ENCODE data around the gene SLC30A10.
"Not testable (repeated sequence)": the region's sequence is repeated elsewhere in the genome, so short reads cannot be mapped to it uniquely, and the experiment has no call there.

The SLC30A10 gene

DNA sequence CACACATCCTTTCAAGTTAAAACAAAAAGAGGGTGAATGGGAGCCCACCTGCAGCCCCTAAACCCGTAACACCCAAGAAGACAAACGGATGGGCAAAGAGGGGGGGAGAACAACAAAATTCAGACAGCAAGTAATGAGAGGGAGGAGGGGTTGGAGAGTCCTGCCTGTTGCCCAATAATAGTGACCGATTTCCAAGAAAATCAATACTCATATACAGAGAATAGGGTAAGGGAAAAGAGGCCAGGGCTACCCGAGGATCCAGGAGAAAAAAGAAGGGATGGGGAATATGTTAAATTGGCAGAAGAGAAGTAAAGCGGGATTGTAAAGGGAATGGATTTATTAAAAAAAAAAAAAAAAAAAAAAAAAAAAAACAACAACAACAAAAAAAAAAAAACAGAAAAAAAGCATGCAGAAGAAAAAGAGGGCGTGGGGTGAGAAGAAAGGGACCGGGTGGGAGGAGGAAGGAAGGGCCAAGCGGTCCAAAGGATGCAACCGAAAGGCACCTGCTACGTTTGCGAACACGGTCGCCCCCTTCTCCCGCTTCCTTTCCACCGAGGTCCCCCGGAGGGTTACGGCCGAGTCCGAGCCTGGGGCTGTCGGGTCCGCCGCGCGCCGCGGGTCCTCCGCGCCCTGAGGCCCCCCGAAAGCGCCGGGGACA lies 930 bp downstream of the SLC30A10 start:
- DNase-seq: no peak

DNA sequence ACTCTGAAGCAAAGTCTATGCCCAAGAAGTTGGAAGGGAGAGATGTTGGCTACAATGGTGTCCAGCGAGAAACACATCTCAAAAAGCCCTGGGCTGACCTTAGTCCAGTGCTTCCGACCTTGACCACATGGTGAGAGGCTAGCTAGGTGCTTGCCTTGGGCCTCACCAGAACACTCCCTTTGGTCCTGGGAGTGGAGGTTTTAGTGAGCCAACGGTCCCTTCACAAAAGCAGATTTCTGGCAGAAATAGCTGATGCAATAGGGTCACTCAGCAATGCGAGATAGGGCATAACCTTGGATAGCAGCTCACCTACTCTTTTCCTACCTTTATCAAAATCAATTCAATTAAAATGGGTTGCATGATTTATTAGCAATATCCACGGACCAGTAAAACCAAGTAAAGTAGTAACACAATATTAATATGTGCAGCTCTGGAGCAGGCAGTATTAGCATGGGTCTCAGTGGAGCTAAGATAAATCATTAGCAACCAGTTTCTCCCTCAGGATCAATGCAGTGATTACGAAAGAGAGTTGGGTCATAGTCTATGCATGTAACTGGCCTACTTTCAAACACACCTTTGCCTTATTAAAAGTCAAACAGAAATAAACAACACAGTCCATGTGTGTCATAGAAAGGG lies 1.9 kb downstream of the SLC30A10 start:
- DNase-seq: no peak

DNA sequence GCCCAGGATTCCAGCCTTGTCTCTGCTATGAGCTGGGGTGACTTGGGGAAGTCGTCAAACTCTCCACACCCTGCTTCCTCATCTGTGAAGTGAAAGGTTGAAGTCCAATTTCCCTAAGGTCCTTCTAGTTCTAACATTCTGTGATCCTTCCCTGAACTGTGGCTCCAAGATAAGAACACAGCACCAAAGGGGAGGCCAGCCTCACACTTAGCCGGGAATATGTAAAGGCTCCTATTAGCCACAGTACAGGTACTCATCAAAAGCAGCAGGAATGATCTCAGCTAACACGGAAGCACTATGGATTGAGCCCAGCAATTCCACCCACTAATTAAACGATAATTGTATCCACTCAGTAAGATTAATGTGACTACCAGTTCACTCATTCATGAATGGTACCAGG lies 4.0 kb downstream of the SLC30A10 start:
- DNase-seq: no peak

DNA sequence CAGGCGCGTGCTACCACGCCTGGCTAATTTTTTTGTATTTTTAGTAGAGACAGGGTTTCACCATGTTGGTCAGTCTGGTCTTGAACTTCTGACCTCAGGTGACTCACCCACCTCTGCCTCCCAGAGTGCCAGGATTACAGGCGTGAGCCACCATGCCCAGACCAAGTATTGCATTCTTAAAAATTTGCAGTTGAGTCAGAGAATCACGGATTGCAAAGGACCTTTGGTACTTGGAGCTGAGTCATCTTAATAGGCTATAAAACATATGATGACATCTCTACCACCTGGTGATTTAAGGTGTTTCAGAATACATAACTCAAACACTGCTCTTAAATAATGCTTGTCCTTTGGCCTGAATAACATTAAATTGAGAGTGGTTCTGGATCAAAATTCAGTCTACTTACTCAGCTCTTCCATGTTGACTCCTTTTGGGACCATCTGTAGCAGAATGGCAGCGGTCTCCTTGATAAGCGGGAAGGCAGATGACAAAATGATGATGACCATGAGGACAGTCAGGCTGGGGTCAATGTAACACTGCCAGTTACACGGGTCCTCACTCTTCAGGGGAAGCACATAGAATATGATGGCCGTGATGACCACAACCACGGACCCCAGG lies 10.4 kb downstream of the SLC30A10 start:
- no peak for DNase-seq

DNA sequence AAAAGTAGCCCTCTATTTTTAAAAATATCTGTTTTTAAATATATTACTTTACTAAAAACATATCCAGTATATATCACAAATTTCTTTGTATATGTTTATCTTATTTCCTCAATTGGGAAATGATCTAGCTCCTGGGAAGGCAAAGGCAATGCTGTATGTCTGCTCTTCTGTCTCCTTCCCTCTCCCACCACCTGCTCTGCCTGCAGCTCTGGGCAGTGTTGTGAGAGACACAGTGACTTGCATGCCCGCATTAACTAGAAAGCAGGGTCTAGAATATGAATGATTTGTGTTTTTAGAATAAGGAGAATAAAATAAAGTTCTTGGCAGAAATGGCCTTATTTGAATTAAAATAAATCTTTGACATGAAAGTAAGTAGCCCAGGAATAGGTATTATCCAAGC lies 11.1 kb downstream of the SLC30A10 start:
- DNase-seq: no peak

DNA sequence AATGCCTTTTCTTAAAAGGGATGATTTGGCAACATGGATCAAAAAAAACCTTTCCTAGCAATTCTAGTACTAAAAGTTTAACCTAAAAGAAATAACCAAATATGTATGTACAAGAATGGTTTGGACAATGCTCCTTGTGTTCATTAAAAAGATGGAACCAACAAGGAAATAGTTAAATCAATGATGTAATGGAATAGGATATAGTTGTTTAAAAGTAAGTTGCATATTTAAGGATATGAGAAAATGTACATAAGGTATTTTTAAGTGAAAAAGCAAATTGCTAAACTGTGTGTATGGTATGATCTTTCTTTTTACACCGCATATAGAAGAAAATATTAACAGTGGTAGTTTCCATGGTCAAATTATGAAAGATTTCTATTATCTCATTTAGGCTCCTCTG lies 12.1 kb downstream of the SLC30A10 start:
- DNase-seq: no peak

DNA sequence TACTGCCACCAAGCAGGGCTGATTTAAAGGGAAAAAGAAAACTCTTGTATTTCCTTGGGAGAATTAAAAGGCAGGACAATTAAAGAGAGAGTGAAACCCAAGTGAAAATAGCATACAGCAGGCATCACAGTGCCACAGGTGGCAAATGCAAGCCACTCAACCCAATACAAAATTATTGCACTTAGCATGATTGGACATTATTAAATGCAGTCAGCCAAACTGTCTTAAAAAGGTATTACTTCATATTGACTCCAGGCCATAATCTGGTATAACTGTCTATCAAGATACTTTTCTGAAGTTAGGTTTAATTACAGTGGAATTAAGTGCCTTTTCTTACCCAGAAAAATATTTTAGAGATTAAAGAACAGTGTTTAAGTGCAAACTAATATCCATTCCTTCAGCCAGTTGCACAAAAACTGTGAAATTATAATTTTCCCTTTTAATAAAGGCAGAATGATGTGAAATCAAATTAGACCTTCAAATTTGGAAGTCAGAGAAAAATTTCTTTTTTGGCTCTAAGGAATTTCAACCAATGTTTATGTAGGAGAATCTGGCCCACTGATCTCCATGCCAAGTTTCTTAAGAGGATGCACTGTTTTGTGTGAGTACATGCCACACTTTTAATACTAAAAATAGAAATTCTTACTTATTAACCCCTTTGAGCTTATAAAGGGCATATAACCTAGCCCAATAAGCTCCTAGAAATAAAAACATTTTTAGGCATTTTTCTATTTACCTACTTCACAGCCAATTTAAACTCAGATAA lies 15.2 kb downstream of the SLC30A10 start:
- no peak for DNase-seq

DNA sequence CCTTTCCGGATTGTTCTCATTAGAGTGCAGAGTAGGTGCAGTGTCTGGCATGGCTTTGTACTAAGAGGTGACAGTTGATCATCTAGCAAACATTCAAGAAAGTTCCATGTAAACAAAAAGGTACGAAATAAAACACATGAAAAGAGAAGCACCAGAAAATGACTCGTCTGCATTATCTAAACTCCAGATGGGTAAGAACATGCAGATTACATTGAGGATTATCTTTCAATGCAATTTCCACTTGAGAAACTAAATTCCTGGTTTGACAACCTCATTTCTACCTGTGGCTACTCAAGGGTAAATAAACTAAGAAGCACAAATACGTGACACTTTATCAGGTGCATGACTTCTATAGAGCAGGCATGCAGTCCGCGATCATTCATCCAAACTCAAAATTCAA lies 17.6 kb downstream of the SLC30A10 start:
- no peak for DNase-seq

DNA sequence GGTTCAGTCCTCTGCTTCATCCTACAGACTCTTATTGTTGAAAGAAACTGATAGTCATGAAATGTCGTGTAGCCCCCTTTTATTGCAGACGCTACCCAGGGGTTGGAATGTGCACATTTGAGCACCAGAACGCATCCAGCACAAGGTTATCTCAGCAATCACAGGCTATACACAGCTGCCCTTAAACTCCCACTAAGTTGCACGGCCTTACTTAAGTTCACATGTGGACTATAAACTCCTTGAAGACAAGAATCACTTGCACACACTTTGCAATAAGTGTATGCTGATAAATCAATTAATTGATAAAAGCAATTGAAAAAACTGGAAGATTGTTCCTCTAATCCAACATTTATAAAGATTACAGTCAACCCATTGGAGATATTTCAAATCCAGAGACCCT lies 18.9 kb downstream of the SLC30A10 start:
- no peak for DNase-seq

- DNase-seq: no peak
These were observed 20.2 kb downstream of the SLC30A10 start for GRCh38 chr1:219908170-219908569.

GRCh38 chr1:219907772-219908070 lies 20.6 kb downstream of the SLC30A10 start:
- DNase-seq: no peak

- no peak for DNase-seq
These were observed 21.2 kb downstream of the SLC30A10 start for GRCh38 chr1:219906924-219907771.

- not testable (repeated sequence) for DNase-seq
These were observed 21.8 kb downstream of the SLC30A10 start for GRCh38 chr1:219906565-219906923.

DNA sequence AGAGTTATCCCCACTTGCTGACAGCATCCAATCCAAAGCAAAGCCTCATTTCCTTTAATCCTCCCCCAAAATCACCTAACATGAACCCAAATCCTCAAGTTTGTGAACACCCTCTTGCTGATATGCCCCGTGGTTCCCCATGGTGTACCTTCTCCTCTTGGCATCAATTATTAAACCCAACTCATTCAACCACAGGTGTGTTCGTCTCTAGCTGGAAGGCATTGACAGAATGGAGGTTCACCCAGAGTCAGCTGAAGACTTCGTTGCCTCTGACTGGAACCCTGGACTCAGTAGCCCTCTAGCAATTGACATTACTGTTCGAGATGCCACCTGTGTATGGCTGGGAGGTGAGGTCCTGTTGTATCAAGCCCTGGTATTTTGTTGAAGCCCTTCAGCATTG lies 22.8 kb downstream of the SLC30A10 start:
- DNase-seq: no peak

GRCh38 chr1:219904934-219905333 lies 23.4 kb downstream of the SLC30A10 start:
- DNase-seq: no peak

DNA sequence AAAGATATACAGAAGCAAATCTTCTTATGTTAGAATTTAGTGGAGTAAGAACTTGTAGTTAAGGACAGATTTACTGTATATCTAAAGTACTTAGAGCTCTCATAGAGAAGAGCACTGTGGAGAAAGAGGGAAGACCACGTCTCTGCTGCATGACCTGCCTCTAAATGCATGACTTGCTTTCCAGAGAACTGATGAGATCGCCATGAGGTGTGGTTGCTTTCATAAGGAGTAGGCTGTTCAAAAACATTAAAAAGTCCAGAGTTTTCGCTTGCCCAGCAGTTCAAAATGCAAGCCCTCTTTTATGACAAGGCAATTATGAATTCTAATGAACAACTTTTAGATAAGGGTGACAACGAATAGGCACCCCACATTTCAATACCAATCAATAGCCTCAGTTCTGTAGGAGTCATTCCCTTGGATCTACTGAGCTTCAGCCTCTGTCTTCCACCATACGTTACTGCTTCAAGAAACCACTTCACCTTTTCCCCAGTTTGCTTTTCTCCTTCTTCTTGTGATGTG lies 24.9 kb downstream of the SLC30A10 start:
- DNase-seq: no peak

DNA sequence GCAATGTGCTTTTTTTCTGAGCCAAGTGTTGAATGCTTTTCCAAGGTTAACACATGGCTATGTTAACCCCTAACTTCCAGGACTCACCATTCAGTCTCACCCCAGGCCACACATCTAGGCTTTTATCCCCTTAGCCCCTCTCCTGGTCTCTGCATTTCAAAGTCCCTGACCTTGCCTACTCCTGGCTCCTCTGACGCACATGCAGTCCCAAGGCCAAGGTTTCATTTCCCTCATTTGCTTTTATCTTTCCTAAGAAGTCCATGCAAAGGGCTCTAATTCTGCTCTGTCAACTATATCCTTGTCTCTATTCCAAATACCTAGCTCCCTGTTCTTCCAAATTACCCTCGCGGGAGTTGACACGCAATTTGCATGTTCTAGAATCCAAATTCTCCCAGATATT lies 25.4 kb downstream of the SLC30A10 start:
- no peak for DNase-seq

- no peak for DNase-seq
These were observed 27.5 kb downstream of the SLC30A10 start for GRCh38 chr1:219900882-219901281.

- DNase-seq: no peak
These were observed 28.2 kb downstream of the SLC30A10 start for GRCh38 chr1:219900201-219900600.

DNA sequence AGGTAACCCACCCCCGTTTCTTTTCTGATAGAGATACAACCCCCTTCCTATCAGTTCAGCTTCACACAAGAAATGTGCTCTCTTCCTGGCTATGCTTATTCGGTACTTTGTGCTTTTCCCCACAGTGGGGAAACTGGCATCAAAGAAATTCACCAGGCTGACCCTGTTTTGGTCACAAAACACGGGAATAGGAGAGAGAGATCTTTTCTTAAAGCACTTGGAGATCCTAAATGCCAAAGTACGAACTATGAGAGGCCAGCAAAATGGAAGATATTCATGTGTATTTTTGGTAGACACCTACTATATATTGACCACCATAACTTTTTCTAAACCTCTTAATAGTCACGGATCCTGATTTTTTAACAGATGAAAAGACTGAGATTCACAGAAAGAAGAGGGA lies 30.0 kb downstream of the SLC30A10 start:
- DNase-seq: no peak

DNA sequence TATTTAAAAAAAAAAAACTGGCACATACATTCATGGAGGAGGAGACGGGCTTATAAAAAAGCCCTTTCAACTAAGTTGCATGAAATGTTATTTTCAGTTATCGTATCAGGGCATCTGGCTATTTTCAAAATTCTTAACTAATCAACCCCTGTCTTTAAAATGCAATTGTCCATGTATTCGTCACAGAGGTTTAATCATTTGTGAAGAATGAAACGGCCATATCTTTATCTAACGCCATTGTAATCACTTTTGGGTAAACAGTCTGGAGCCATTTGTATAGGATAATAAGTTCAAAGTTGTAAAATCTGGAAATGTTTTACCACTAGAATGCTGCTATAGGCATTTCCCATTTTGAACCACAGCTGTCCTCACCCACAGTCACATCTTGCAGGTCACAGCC lies 30.4 kb downstream of the SLC30A10 start:
- no peak for DNase-seq

DNA sequence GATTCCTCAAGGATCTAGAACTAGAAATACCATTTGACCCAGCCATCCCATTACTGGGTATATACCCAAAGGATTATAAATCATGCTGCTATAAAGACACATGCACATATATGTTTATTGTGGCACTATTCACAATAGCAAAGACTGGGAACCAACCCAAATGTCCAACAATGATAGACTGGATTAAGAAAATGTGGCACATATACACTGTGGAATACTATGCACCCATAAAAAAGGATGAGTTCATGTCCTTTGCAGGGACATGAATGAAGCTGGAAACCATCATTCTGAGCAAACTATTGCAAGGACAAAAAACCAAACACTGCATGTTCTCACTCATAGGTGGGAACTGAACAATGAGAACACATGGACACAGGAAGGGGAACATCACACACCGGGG lies 36.1 kb downstream of the SLC30A10 start:
- not testable (repeated sequence) for DNase-seq

GRCh38 chr1:219891846-219892245 lies 36.5 kb downstream of the SLC30A10 start:
- not testable (repeated sequence) for DNase-seq
